ENCODE results near the gene CPNE6. TPM values are rescaled to one million over a fixed set of nuclear protein-coding genes. Genes with fewer than 3 reads are reported as not detected.

The CPNE6 gene
- total RNA-seq, 1 experiment from 2014 or later, result not detected

GRCh38 chr14:24074625-24075484 lies 3.5 kb downstream of the CPNE6 start:
- H3K27ac Mint-ChIP-seq, result no peak overlapping the region; a peak in 1 of 7 replicates
- Histone ChIP-seq H4K5ac (ENCODE audit: insufficient read length, low read depth, low read length) (no peak overlapping the region), H2BK15ac (ENCODE audit: low read depth, low read length) (no peak overlapping the region), H3K79me1 (ENCODE audit: insufficient read depth, low read depth, low read length, poor library complexity, severe bottlenecking) (no peaks in the 10 kb centered on the region), H2BK120ac (ENCODE audit: low read depth, low read length, poor library complexity, severe bottlenecking) (no peak overlapping the region), H4K20me1 (ENCODE audit: control insufficient read depth, insufficient read depth, insufficient read length) (no peaks in the 10 kb centered on the region), H3K27me3 (ENCODE audit: insufficient read depth, low read length) (no peaks in the 10 kb centered on the region), H3K9ac (ENCODE audit: extremely low read depth, insufficient read length, low read length) (no peak overlapping the region), H3K56ac (ENCODE audit: insufficient read length, low read depth, low read length) (no peak overlapping the region), H4K8ac (replicated peaks; ENCODE audit: insufficient read length, low read depth, low read length) (no peak overlapping the region), H2BK20ac (ENCODE audit: low read depth, low read length, poor library complexity, severe bottlenecking) (no peak overlapping the region), H3K27ac (ENCODE audit: insufficient read length, low read depth, low read length) (no peak overlapping the region), H3K79me2 (ENCODE audit: insufficient read depth, low read length) (no peaks in the 10 kb centered on the region), H3K4ac (ENCODE audit: low read depth, low read length) (no peak overlapping the region), H3K9me3 (ENCODE audit: control insufficient read depth, low read depth, low read length) (no peaks in the 10 kb centered on the region), H2AK5ac (ENCODE audit: insufficient read length, low read length) (no peak overlapping the region), H3K14ac (ENCODE audit: insufficient read depth, low read length) (no peak overlapping the region), H2BK12ac (ENCODE audit: insufficient read length, low read depth, low read length) (no peak overlapping the region), H3K23ac (ENCODE audit: insufficient read length, low read depth, low read length) (no peak overlapping the region), H3K23me2 (ENCODE audit: insufficient read length, low read depth, low read length, poor library complexity, severe bottlenecking) (no peaks in the 10 kb centered on the region), H2AFZ (ENCODE audit: low read length) (no peak overlapping the region), H4K91ac (ENCODE audit: insufficient read length, low read depth, low read length) (no peak overlapping the region), H3K4me2 (ENCODE audit: insufficient read depth, insufficient read length, low read length) (no peak overlapping the region), H3K18ac (ENCODE audit: insufficient read length, low read depth, low read length) (no peak overlapping the region), H2BK5ac (ENCODE audit: insufficient read length, low read length) (no peak overlapping the region), H3K4me1 (ENCODE audit: insufficient read depth, low read length) (peaks cover 3% of the 10 kb centered on the region; the same call in 1 of the 2 replicates), H3T11ph (ENCODE audit: low read length) (no peak overlapping the region)
- TF ChIP-seq CTCF (conservative IDR thresholded peaks at IDR 0.05), result no peak
- no peaks in the 10 kb centered on the region for H3K36me3 Mint-ChIP-seq (ENCODE audit: insufficient read depth in 1 of 3, low read depth in 3 of 3)
- H3K9me3 Mint-ChIP-seq, result no peaks in the 10 kb centered on the region
- peaks cover under 1% of the 10 kb centered on the region for H3K27me3 Mint-ChIP-seq (ENCODE audit: low read depth)
- peaks cover 21 to 29% of the 10 kb centered on the region in 2 experiments for H3K4me1 Mint-ChIP-seq
- H3K4me3 Mint-ChIP-seq, result no peak overlapping the region
- no CpG with 5 or more reads among the region's 11 CpGs for WGBS (ENCODE audit: extremely low coverage, insufficient read length, low lambda C conversion rate)
- DNase-seq, result no peak

Measured in H9 (cell line).